ENCODE measurements around the gene CANT1.

DNA sequence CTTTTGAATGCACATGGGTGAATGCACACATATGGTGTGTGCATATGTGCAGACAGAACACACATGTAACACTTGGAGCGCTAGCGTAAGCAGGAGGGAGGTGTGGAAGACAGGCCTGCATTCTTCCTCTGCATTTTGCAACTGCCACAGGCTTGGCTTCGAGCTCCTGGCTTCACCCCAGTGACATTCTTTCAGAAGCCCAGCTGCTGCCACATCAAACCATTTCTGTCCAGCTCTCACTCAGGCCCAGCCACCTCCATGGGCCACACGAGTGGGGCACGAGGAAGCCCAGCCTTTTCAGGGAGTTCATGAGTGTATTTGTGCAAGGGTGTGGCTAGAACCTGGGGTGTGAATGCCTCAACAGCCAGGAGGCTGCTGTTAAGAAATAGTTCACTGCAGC lies 48.6 kb downstream of the CANT1 start:
- TF ChIP-seq, protein P1, sequence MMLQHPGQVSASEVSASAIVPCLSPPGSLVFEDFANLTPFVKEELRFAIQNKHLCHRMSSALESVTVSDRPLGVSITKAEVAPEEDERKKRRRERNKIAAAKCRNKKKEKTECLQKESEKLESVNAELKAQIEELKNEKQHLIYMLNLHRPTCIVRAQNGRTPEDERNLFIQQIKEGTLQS (IDR thresholded peaks at IDR 0.05), result no peak
- TF ChIP-seq, protein P2, sequence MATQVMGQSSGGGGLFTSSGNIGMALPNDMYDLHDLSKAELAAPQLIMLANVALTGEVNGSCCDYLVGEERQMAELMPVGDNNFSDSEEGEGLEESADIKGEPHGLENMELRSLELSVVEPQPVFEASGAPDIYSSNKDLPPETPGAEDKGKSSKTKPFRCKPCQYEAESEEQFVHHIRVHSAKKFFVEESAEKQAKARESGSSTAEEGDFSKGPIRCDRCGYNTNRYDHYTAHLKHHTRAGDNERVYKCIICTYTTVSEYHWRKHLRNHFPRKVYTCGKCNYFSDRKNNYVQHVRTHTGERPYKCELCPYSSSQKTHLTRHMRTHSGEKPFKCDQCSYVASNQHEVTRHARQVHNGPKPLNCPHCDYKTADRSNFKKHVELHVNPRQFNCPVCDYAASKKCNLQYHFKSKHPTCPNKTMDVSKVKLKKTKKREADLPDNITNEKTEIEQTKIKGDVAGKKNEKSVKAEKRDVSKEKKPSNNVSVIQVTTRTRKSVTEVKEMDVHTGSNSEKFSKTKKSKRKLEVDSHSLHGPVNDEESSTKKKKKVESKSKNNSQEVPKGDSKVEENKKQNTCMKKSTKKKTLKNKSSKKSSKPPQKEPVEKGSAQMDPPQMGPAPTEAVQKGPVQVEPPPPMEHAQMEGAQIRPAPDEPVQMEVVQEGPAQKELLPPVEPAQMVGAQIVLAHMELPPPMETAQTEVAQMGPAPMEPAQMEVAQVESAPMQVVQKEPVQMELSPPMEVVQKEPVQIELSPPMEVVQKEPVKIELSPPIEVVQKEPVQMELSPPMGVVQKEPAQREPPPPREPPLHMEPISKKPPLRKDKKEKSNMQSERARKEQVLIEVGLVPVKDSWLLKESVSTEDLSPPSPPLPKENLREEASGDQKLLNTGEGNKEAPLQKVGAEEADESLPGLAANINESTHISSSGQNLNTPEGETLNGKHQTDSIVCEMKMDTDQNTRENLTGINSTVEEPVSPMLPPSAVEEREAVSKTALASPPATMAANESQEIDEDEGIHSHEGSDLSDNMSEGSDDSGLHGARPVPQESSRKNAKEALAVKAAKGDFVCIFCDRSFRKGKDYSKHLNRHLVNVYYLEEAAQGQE (IDR thresholded peaks at IDR 0.05), result no peak
- TF ChIP-seq, protein P3, sequence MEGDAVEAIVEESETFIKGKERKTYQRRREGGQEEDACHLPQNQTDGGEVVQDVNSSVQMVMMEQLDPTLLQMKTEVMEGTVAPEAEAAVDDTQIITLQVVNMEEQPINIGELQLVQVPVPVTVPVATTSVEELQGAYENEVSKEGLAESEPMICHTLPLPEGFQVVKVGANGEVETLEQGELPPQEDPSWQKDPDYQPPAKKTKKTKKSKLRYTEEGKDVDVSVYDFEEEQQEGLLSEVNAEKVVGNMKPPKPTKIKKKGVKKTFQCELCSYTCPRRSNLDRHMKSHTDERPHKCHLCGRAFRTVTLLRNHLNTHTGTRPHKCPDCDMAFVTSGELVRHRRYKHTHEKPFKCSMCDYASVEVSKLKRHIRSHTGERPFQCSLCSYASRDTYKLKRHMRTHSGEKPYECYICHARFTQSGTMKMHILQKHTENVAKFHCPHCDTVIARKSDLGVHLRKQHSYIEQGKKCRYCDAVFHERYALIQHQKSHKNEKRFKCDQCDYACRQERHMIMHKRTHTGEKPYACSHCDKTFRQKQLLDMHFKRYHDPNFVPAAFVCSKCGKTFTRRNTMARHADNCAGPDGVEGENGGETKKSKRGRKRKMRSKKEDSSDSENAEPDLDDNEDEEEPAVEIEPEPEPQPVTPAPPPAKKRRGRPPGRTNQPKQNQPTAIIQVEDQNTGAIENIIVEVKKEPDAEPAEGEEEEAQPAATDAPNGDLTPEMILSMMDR (IDR thresholded peaks at IDR 0.05; ENCODE audit: low read depth, low read length, missing input control), result no peak

Data from liver (tissue), 3 donors.